ENCODE data around the gene GALNT15.

Gene GALNT15

GRCh38 chr3:16231983-16232382 lies 57.5 kb downstream of the GALNT15 start:
- no peak for DNase-seq (ENCODE audit: low read depth)

- no peak for DNase-seq (ENCODE audit: low read depth)
These were observed 59.3 kb downstream of the GALNT15 start for GRCh38 chr3:16233806-16234205.

- no peak for DNase-seq (ENCODE audit: low read depth)
These were observed 59.8 kb downstream of the GALNT15 start for GRCh38 chr3:16234281-16234680.

- no peak for DNase-seq (ENCODE audit: low read depth)
These were observed 61.7 kb downstream of the GALNT15 start for GRCh38 chr3:16236030-16236639.

GRCh38 chr3:16236856-16237393 lies 62.4 kb downstream of the GALNT15 start:
- no peak for DNase-seq (ENCODE audit: low read depth)

GRCh38 chr3:16239086-16239770 lies 64.7 kb downstream of the GALNT15 start:
- no peak for DNase-seq (ENCODE audit: low read depth)

- peak; percentile 68 for DNase-seq (ENCODE audit: low read depth)
These were observed 65.3 kb downstream of the GALNT15 start for GRCh38 chr3:16239780-16240179.

GRCh38 chr3:16240229-16241023 lies 65.9 kb downstream of the GALNT15 start:
- DNase-seq (ENCODE audit: low read depth) = peak; percentile 84

- DNase-seq (ENCODE audit: low read depth) = no peak
These were observed 66.7 kb downstream of the GALNT15 start for GRCh38 chr3:16241225-16241624.

- peak; percentile 40 for DNase-seq (ENCODE audit: low read depth)
These were observed 67.7 kb downstream of the GALNT15 start for GRCh38 chr3:16242177-16242576.

- peak; percentile 44 for DNase-seq (ENCODE audit: low read depth)
These were observed 69.4 kb downstream of the GALNT15 start for GRCh38 chr3:16243706-16244490.

- DNase-seq (ENCODE audit: low read depth) = no peak
These were observed 71.1 kb downstream of the GALNT15 start for GRCh38 chr3:16245609-16246008.

- DNase-seq (ENCODE audit: low read depth) = peak; percentile 78
These were observed 73.0 kb downstream of the GALNT15 start for GRCh38 chr3:16247282-16248061.

- DNase-seq (ENCODE audit: low read depth) = no peak
These were observed 74.1 kb downstream of the GALNT15 start for GRCh38 chr3:16248556-16248955.

GRCh38 chr3:16249336-16249735 lies 74.9 kb downstream of the GALNT15 start:
- peak; percentile 42 for DNase-seq (ENCODE audit: low read depth)

GRCh38 chr3:16249886-16250285 lies 75.4 kb downstream of the GALNT15 start:
- DNase-seq (ENCODE audit: low read depth) = no peak

GRCh38 chr3:16251316-16252085 lies 77.0 kb downstream of the GALNT15 start:
- no peak for DNase-seq (ENCODE audit: low read depth)

- peak; percentile 16 for DNase-seq (ENCODE audit: low read depth)
These were observed 77.9 kb downstream of the GALNT15 start for GRCh38 chr3:16252243-16252978.

GRCh38 chr3:16252988-16253387 lies 78.5 kb downstream of the GALNT15 start:
- no peak for DNase-seq (ENCODE audit: low read depth)

GRCh38 chr3:16253601-16254000 lies 79.1 kb downstream of the GALNT15 start:
- DNase-seq (ENCODE audit: low read depth) = peak; percentile 89
